SJCRH30 (cell line): ENCODE measurements around the gene PTCSC3. TPM values are rescaled to one million over a fixed set of nuclear protein-coding genes. Genes with fewer than 3 reads are reported as not detected.

ENCODE experiments used
- DNase-seq, 2 experiments: peaks; one replicate each; pipeline ENCODE4 v3.0.0-alpha.2; 2015 to 2020
- H3K27ac ChIP-seq: fragments of 250-450 bp; sonication (Bioruptor Pico); 2 replicates; pipeline ENCODE4 v1.5.1; 2020; ENCODE audit warnings: mild to moderate bottlenecking, moderate library complexity
- H3K27me3 ChIP-seq: fragments of 250-450 bp; sonication (Bioruptor Pico); 2 replicates; pipeline ENCODE4 v1.5.1; 2020; ENCODE audit warnings: mild to moderate bottlenecking, moderate library complexity
- H3K36me3 ChIP-seq: fragments of 250-450 bp; sonication (Bioruptor Pico); 2 replicates; pipeline ENCODE4 v1.5.1; 2020; ENCODE audit warnings: mild to moderate bottlenecking, moderate library complexity
- H3K4me1 ChIP-seq: fragments of 250-450 bp; sonication (Bioruptor Pico); 2 replicates; pipeline ENCODE4 v1.5.1; 2020; ENCODE audit warnings: mild to moderate bottlenecking, moderate library complexity
- H3K4me3 ChIP-seq: fragments of 250-450 bp; sonication (Bioruptor Pico); 2 replicates; pipeline ENCODE4 v1.5.1; 2020; ENCODE audit warnings: mild to moderate bottlenecking, moderate library complexity
- H3K9me3 ChIP-seq: fragments of 250-450 bp; sonication (Bioruptor Pico); replicated peaks from 2 replicates; pipeline ENCODE4 v1.5.1; 2020; ENCODE audit warnings: mild to moderate bottlenecking, moderate library complexity
- total RNA-seq: library from RNA; depleted of rRNA; stranded (reverse); fragments of >200 nt; shearing (Covaris generic); gene quantifications from 2 replicates; pipeline ENCODE4 v1.2.3, GENCODE V29; 2014

PTCSC3 gene
- total RNA-seq, 1 experiment from 2014 or later = not detected

DNA sequence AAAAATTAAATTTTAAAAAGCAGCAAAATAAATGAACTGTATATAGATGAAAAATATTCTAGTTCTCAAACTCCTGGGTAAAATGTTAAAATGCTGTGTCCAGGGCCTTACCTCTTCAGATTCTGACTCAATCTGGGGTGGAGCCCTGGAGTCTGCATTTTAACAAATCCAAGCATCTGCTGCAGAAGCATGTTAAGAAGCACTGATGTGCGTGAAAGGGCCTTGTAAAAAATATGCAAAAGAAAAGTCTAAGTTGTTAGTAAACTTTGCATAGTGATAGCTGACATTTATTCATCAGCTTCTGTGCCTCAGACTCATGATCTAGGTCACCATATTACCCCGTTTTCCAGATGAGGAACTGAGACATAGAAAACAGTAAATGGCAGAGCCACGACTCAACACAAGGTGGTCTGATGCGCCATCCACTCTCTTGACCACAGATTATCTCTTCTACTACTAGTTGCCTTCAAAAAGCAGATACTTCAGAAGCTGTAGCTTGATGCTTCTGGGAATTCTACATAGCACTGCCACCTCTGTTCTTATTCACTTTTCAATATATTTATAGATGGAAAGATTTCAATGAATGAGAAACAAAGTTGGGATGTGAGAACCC, 28.0 kb upstream of the PTCSC3 start:
- no peaks in the 10 kb centered on the region for H3K36me3 ChIP-seq
- no peaks in the 10 kb centered on the region for H3K9me3 ChIP-seq
- H3K27me3 ChIP-seq = 0 out of 2 replicates have a peak, but pooled peaks cover 2% of the 10 kb centered on the region
- H3K27ac ChIP-seq = no peak overlapping the region
- H3K4me1 ChIP-seq = no peaks in the 10 kb centered on the region
- no peak for DNase-seq
- no peak overlapping the region for H3K4me3 ChIP-seq

- Histone ChIP-seq H3K36me3 (no peaks in the 10 kb centered on the region), H3K4me3 (no peak overlapping the region), H3K9me3 (no peaks in the 10 kb centered on the region), H3K27me3 (no peaks in the 10 kb centered on the region), H3K27ac (no peak overlapping the region), H3K4me1 (no peaks in the 10 kb centered on the region)
- no peak for DNase-seq
These were observed 21.9 kb upstream of the PTCSC3 start for GRCh38 chr14:36198378-36198777.

- no peak for DNase-seq
- Histone ChIP-seq H3K27ac (no peak overlapping the region), H3K4me1 (no peaks in the 10 kb centered on the region), H3K36me3 (no peaks in the 10 kb centered on the region), H3K9me3 (no peaks in the 10 kb centered on the region), H3K27me3 (no peaks in the 10 kb centered on the region), H3K4me3 (no peak overlapping the region)
These were observed 18.1 kb upstream of the PTCSC3 start for GRCh38 chr14:36194663-36195062.

DNA sequence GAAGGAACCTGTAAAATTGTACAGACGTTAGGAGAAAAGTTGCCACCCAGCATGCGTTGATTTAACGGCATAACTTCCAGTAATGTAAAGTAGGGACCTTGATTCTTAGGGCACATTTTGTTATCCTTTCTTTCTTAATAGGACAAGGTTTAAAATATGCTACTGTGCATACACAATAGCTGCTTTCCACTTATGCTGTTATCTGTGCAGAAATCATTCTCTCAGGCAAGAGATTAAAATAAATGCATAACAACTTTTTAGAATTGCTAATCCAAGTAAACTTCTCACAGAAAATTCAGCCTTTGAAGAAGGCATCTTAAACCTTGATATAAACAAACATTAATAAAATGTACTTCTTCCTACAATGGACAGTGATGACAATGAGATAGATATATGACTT, 16.0 kb upstream of the PTCSC3 start:
- H3K4me1 ChIP-seq = no peaks in the 10 kb centered on the region
- DNase-seq = no peak
- no peak overlapping the region for H3K27ac ChIP-seq
- H3K4me3 ChIP-seq = no peak overlapping the region
- no peaks in the 10 kb centered on the region for H3K27me3 ChIP-seq
- H3K36me3 ChIP-seq = no peaks in the 10 kb centered on the region
- H3K9me3 ChIP-seq = no peaks in the 10 kb centered on the region

GRCh38 chr14:36183402-36183801, 6.9 kb upstream of the PTCSC3 start:
- DNase-seq = no peak
- Histone ChIP-seq H3K4me1 (no peaks in the 10 kb centered on the region), H3K4me3 (no peak overlapping the region), H3K27ac (no peak overlapping the region), H3K9me3 (no peaks in the 10 kb centered on the region), H3K27me3 (no peaks in the 10 kb centered on the region), H3K36me3 (no peaks in the 10 kb centered on the region)

GRCh38 chr14:36181417-36181816, 4.9 kb upstream of the PTCSC3 start:
- Histone ChIP-seq H3K4me3 (no peak overlapping the region), H3K36me3 (no peaks in the 10 kb centered on the region), H3K9me3 (no peaks in the 10 kb centered on the region)

GRCh38 chr14:36177489-36177888, 967 bp upstream of the PTCSC3 start:
- H3K9me3 ChIP-seq = no peaks in the 10 kb centered on the region
- no peaks in the 10 kb centered on the region for H3K27me3 ChIP-seq
- H3K36me3 ChIP-seq = no peaks in the 10 kb centered on the region
- H3K27ac ChIP-seq = no peak overlapping the region
- DNase-seq = no peak
- no peak overlapping the region for H3K4me3 ChIP-seq
- no peaks in the 10 kb centered on the region for H3K4me1 ChIP-seq

More at GRCh38 chr14:36181417-36181816, 4.9 kb upstream of the PTCSC3 start:
- H3K27me3 ChIP-seq = no peaks in the 10 kb centered on the region
- no peak overlapping the region for H3K27ac ChIP-seq
- no peaks in the 10 kb centered on the region for H3K4me1 ChIP-seq
- DNase-seq = no peak

- H3K4me3 ChIP-seq = no peak overlapping the region
- H3K9me3 ChIP-seq = no peaks in the 10 kb centered on the region
- no peaks in the 10 kb centered on the region for H3K4me1 ChIP-seq
- DNase-seq = no peak
- no peak overlapping the region for H3K27ac ChIP-seq
- no peaks in the 10 kb centered on the region for H3K36me3 ChIP-seq
- H3K27me3 ChIP-seq = 0 out of 2 replicates have a peak, but pooled peaks cover 5% of the 10 kb centered on the region
These were observed 1.6 kb downstream of the PTCSC3 start for GRCh38 chr14:36174767-36175424.

- Histone ChIP-seq H3K36me3 (no peaks in the 10 kb centered on the region), H3K27ac (no peak overlapping the region), H3K27me3 (0 out of 2 replicates have a peak, but pooled peaks cover 5% of the 10 kb centered on the region), H3K4me1 (no peaks in the 10 kb centered on the region), H3K9me3 (no peaks in the 10 kb centered on the region), H3K4me3 (no peak overlapping the region)
- no peak for DNase-seq
These were observed 3.4 kb downstream of the PTCSC3 start for GRCh38 chr14:36173161-36173560.

GRCh38 chr14:36171607-36172006, 4.9 kb downstream of the PTCSC3 start:
- Histone ChIP-seq H3K9me3 (no peaks in the 10 kb centered on the region), H3K36me3 (no peaks in the 10 kb centered on the region), H3K27me3 (0 out of 2 replicates have a peak, but pooled peaks cover 5% of the 10 kb centered on the region), H3K4me3 (no peak overlapping the region), H3K27ac (no peak overlapping the region), H3K4me1 (no peaks in the 10 kb centered on the region)
- DNase-seq = no peak

GRCh38 chr14:36167431-36167830, 9.1 kb downstream of the PTCSC3 start:
- H3K27ac ChIP-seq = no peak overlapping the region
- H3K4me1 ChIP-seq = no peaks in the 10 kb centered on the region
- H3K4me3 ChIP-seq = no peak overlapping the region
- no peaks in the 10 kb centered on the region for H3K36me3 ChIP-seq
- H3K27me3 ChIP-seq = peaks cover 9% of the 10 kb centered on the region; the same call in 1 of the 2 replicates
- no peaks in the 10 kb centered on the region for H3K9me3 ChIP-seq
- DNase-seq = no peak

DNA sequence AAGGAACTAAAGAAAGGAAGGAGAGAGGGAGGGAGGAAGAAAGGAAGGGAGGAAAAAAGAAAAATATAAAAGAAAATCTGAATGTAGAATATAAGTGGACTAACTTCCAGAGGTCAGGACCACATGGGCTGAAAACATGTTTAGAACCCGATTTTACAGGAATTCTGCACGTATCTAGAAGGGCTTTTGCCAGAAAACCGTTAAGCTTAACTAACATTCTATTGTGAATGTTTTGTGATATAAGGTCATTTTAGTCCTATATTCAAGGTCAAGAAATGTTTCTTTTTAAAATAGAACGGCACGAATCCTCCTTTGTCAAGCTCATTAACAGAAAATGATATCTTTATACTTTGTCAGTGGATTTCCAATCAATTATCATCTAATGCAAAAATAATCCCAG, 13.1 kb downstream of the PTCSC3 start:
- H3K27me3 ChIP-seq = peaks cover 4% of the 10 kb centered on the region; the same call in 1 of the 2 replicates
- H3K4me1 ChIP-seq = no peaks in the 10 kb centered on the region
- H3K36me3 ChIP-seq = no peaks in the 10 kb centered on the region
- H3K9me3 ChIP-seq = no peaks in the 10 kb centered on the region
- DNase-seq = no peak
- no peak overlapping the region for H3K27ac ChIP-seq
- no peak overlapping the region for H3K4me3 ChIP-seq

DNA sequence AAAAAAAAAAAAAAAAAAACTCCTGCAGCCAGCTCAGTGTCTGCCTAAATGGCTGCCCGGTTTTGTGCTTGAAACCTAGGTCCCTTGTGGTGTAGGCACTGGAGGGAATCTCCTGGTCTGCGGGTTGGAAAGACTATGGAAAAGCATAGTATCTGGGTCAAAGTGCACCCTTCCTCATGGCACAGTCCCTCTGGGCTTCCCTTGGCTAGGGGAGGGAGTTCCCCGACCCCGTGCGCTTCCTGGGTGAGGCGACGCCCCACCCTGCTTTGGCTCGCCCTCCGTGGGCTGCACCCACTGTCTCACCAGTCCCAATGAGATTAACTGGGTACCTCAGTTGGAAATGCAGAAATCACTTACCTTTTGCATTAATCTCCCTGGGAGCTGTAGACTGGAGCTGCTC, 14.3 kb downstream of the PTCSC3 start:
- no peak overlapping the region for H3K27ac ChIP-seq
- no peak overlapping the region for H3K4me3 ChIP-seq
- DNase-seq = no peak
- H3K27me3 ChIP-seq = peaks cover 4% of the 10 kb centered on the region; the same call in 1 of the 2 replicates
- H3K36me3 ChIP-seq = no peaks in the 10 kb centered on the region
- no peaks in the 10 kb centered on the region for H3K9me3 ChIP-seq
- H3K4me1 ChIP-seq = no peaks in the 10 kb centered on the region

GRCh38 chr14:36161776-36162175, 14.7 kb downstream of the PTCSC3 start:
- Histone ChIP-seq H3K4me3 (no peak overlapping the region), H3K27me3 (peaks cover 4% of the 10 kb centered on the region; the same call in 1 of the 2 replicates), H3K27ac (no peak overlapping the region), H3K36me3 (no peaks in the 10 kb centered on the region), H3K9me3 (no peaks in the 10 kb centered on the region), H3K4me1 (no peaks in the 10 kb centered on the region)
- no peak for DNase-seq

DNA sequence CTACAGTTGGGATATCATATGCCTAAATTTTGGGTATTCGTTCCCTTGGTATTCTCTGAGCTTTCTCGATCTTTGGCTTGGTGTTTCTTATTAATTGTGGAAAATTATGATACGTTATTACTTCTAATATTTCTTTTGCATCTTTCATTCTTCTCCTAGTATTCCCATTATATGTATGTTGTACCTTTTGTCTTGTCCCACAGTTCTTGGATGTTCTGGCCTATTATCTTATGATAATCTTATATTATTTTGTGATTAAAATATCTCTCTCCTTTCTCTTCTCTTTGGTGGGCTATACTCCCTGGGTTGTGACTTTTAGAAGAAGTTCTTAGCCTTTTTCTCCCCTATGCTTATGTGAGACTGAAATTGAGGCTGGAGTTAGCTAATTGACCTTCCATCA, 25.2 kb downstream of the PTCSC3 start:
- Histone ChIP-seq H3K9me3 (peaks cover 6% of the 10 kb centered on the region), H3K27me3 (no peaks in the 10 kb centered on the region), H3K36me3 (no peaks in the 10 kb centered on the region), H3K4me1 (no peaks in the 10 kb centered on the region), H3K27ac (no peak overlapping the region), H3K4me3 (no peak overlapping the region)
- DNase-seq = no peak

- Histone ChIP-seq H3K27me3 (no peaks in the 10 kb centered on the region), H3K9me3 (no peaks in the 10 kb centered on the region), H3K36me3 (no peaks in the 10 kb centered on the region), H3K4me1 (no peaks in the 10 kb centered on the region), H3K4me3 (no peak overlapping the region), H3K27ac (no peak overlapping the region)
- DNase-seq = no peak
These were observed 42.5 kb downstream of the PTCSC3 start for GRCh38 chr14:36134038-36134437.
